Gastrocnemius medialis (tissue), 4 donors: ENCODE data around the gene DCN. TPM values are rescaled to one million over a fixed set of nuclear protein-coding genes. Genes with fewer than 3 reads are reported as not detected.

Source experiments
- ATAC-seq, 2 donors: fragments of 150-250 bp; one replicate each; pipeline ENCODE4 v1.9.1; 2016
- DNase-seq, 2 donors: peaks; one replicate each; pipeline ENCODE4 v3.0.0-alpha.2; 2019
- H3K27ac ChIP-seq, 4 donors: fragments of 200-600 bp; sonication (generic); 1 replicate in 1 of 4; 2 replicates in 3 of 4; pipeline ENCODE4 v1.5.1; 2016 to 2018; ENCODE audit warnings: mild to moderate bottlenecking in 2 of 4, moderate library complexity in 1 of 4
- H3K27me3 ChIP-seq, 3 donors: fragments of 200-600 bp; sonication (generic) in 2 of 3; 1 replicate in 1 of 3; 2 replicates in 2 of 3; pipeline versions ENCODE4 v1.5.1 to v1.6.0; 2016 to 2019; ENCODE audit warnings: mild to moderate bottlenecking in 1 of 3, moderate library complexity in 1 of 3
- H3K36me3 ChIP-seq, 2 donors: fragments of 200-600 bp; sonication (generic) in 1 of 2; one replicate each; pipeline ENCODE4 v1.5.1; 2017 to 2018
- H3K4me1 ChIP-seq, 2 donors: fragments of 200-600 bp; sonication (generic) in 1 of 2; one replicate each; pipeline ENCODE4 v1.5.1; 2016 to 2017; ENCODE audit warnings: mild to moderate bottlenecking in 2 of 2
- H3K4me3 ChIP-seq, 4 donors: fragments of 200-600 bp; sonication (generic) in 3 of 4; 1 replicate in 1 of 4; 2 replicates in 3 of 4; pipeline ENCODE4 v1.5.1; 2016 to 2019; ENCODE audit warnings: mild to moderate bottlenecking in 2 of 4
- H3K9me3 ChIP-seq, 3 donors: fragments of 200-600 bp; sonication (generic) in 2 of 3; 1 replicate in 1 of 3; 2 replicates in 2 of 3; pipeline ENCODE4 v1.5.1; 2016 to 2019
- POLR2A ChIP-seq, 2 donors: fragments of 450-650 bp; IDR thresholded peaks; one replicate each; pipeline ENCODE4 v1.6.1; 2017; ENCODE audit warnings: antibody characterized with exemption in 2 of 2, mild to moderate bottlenecking in 2 of 2, moderate library complexity in 2 of 2
- in situ Hi-C, 4 donors: fragments of 200-750 bp; cut with MboI; loops; one replicate each; pipeline versions ENCODE4 v1.15.0 to v1.8.0; 2017; ENCODE audit warnings: low sequenced_read_pairs in 4 of 4
- intact Hi-C: fragments of 100-400 bp; cut with DNase I; formaldehyde crosslinking; loops from one replicate; pipeline ENCODE4 v1.15.1; 2023; ENCODE audit warnings: low total_unique reads
- total RNA-seq, 4 donors: library from RNA; depleted of rRNA; stranded (reverse); fragments of >200 nt; gene quantifications; one replicate each; pipeline versions ENCODE4 v1.1.0 to v1.2.3, GENCODE V29; 2016
- TF ChIP-seq, protein P1 (sequence below), 5 experiments: fragments of 450-650 bp in 3 of 5; fragments of 200-600 bp in 2 of 5; sonication (generic) in 2 of 5; IDR thresholded peaks in 4 of 5; conservative IDR thresholded peaks in 1 of 5; 1 replicate in 4 of 5; 2 replicates in 1 of 5; pipeline ENCODE4 v1.5.1; 2016 to 2019; ENCODE audit warnings: antibody characterized with exemption in 5 of 5, mild to moderate bottlenecking in 3 of 5, moderate library complexity in 3 of 5

DCN gene
- total RNA-seq, 4 donors from 2014 or later = 346 to 674 (median 611) TPM

DNA sequence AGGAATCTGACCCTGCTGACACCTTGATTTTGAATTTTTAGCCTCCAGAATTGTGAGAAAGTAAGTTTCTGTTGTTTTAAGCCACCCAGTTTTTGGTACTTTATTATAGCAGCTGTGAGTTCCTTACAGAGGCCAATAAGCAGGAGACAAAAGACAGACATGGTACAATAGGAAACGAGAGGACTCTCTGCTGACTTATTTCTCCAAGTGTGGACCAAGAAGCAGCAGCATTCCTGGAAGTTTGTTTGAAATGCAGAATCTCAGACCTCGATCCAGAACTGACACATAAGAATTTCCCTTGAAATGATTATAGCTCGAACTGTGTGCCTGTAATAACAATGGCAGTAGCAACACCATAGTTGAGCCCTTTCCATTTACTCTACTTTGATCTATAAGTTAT, 39.4 kb downstream of the DCN start:
- H3K4me1 ChIP-seq = peaks cover 0 to 4% of the 10 kb centered on the region in 2 donors
- intact Hi-C loops = no loop called here
- in situ Hi-C loops = no loop called here
- TF ChIP-seq, protein P1, sequence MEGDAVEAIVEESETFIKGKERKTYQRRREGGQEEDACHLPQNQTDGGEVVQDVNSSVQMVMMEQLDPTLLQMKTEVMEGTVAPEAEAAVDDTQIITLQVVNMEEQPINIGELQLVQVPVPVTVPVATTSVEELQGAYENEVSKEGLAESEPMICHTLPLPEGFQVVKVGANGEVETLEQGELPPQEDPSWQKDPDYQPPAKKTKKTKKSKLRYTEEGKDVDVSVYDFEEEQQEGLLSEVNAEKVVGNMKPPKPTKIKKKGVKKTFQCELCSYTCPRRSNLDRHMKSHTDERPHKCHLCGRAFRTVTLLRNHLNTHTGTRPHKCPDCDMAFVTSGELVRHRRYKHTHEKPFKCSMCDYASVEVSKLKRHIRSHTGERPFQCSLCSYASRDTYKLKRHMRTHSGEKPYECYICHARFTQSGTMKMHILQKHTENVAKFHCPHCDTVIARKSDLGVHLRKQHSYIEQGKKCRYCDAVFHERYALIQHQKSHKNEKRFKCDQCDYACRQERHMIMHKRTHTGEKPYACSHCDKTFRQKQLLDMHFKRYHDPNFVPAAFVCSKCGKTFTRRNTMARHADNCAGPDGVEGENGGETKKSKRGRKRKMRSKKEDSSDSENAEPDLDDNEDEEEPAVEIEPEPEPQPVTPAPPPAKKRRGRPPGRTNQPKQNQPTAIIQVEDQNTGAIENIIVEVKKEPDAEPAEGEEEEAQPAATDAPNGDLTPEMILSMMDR (IDR thresholded peaks at IDR 0.05 in 4 of 5, conservative IDR thresholded peaks at IDR 0.05 in 1 of 5) = no peak
- no peak for TF ChIP-seq POLR2A (IDR thresholded peaks at IDR 0.05)
- no peak for ATAC-seq
- no peak for DNase-seq
- no peak overlapping the region for H3K4me3 ChIP-seq
- H3K9me3 ChIP-seq = no peaks in the 10 kb centered on the region
- H3K36me3 ChIP-seq = no peaks in the 10 kb centered on the region
- no peak overlapping the region for H3K27ac ChIP-seq
- H3K27me3 ChIP-seq = no peaks in the 10 kb centered on the region

DNA sequence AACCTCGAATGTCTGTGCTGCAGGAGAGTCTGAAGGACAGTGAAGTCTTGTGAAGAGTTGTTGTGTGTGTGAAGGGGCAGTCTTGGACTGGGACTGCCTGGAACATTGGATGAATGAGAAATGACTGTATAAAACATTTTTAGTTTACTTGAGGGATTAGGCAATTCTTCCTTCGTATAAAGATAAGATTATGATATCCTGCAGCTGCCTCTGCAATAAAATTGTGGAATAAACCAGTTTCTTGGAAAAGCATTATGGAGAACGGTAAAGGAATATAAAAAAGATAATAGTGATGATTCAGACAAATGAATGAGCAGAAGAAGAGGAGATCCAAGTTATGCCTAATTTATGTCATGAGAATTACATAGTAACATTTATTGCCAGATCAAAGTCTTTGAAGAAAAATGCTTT, 40.4 kb downstream of the DCN start:
- H3K36me3 ChIP-seq = no peaks in the 10 kb centered on the region
- ATAC-seq (no peak), DNase-seq (no peak)
- TF ChIP-seq, protein P1 (IDR thresholded peaks at IDR 0.05 in 4 of 5, conservative IDR thresholded peaks at IDR 0.05 in 1 of 5) = no peak
- TF ChIP-seq POLR2A (IDR thresholded peaks at IDR 0.05) = no peak
- intact Hi-C loops (no loop called here), in situ Hi-C loops (no loop called here)
- H3K9me3 ChIP-seq = no peaks in the 10 kb centered on the region
- H3K4me1 ChIP-seq = peaks cover 0 to 8% of the 10 kb centered on the region in 2 donors
- no peaks in the 10 kb centered on the region for H3K27me3 ChIP-seq
- H3K27ac ChIP-seq = no peak overlapping the region
- H3K4me3 ChIP-seq = no peak overlapping the region

DNA sequence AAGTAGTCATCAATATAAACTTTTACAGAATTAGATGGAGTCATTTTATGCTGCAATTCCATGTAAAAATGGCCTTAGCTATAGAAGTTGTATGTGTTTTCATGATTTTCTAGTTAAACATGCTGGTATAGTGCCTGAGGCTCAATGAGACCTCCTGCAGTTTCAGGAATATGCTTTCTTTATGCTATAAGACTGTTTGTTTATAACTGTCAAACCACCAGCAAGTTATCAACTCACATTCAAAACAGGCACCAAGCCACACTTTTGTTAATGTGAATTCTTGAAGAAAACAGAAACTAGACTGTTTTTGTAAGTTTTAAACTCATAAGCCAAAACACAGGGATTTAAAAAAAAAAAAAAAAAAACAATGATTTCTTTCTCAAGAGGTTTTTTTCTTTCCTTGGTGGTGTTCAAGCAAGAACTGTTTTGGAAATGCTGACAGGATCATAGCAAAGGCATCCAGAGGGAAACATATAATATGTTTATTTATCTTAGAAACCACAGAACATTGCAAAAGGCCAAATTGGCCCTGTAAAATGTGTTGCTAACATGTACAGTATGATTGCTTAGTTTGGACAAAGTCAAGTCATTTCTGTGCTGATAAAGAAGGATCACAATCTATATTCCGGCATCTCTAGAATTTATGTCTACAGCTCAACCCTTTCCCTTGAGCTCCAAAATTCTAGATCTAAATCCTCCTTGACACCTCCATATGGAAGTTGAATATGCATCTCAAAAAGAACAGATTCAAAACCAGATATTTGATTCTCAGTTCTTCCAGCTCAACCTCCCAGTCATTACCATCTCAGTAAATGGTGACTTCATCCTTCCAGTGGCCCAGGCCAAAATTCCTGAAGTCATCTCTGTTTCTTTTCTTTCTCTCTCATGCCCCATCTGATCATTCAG, 42.3 kb downstream of the DCN start:
- no peaks in the 10 kb centered on the region for H3K9me3 ChIP-seq
- peak overlapping the region in 1 of 4 donors; percentile 1 for H3K27ac ChIP-seq
- intact Hi-C loops = no loop called here
- ATAC-seq (peak; percentile 33 to 72), DNase-seq (peak in 1 of 2 donors; percentile 10)
- no peak overlapping the region for H3K4me3 ChIP-seq
- TF ChIP-seq, protein P1 (IDR thresholded peaks at IDR 0.05 in 4 of 5, conservative IDR thresholded peaks at IDR 0.05 in 1 of 5) = no peak
- no peak for TF ChIP-seq POLR2A (IDR thresholded peaks at IDR 0.05)
- H3K36me3 ChIP-seq = no peaks in the 10 kb centered on the region
- H3K27me3 ChIP-seq = no peaks in the 10 kb centered on the region
- peaks cover 0 to 8% of the 10 kb centered on the region in 2 donors for H3K4me1 ChIP-seq
- in situ Hi-C loops = no loop called here

DNA sequence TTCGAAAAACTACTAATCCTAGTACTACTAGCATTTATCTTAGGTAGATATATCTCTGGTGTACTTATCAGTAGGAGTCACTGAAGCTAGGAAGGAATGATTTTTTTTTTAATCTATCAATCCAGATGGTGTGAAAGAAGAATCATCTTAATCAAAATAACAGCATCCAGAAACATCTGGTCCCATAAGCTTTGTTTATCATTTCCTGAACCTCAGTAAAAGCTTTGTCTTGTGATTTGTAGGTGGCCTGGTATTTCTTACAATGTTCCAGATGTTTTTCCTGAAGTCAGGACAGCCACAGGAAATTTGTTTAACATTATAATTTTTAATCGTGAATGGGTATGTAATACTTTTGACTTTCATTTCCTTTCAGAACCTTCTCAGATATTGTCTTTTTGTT, 43.3 kb downstream of the DCN start:
- peak overlapping the region in 1 of 4 donors; percentile 27 for H3K27ac ChIP-seq
- H3K4me1 ChIP-seq = peaks cover 0 to 8% of the 10 kb centered on the region in 2 donors
- H3K4me3 ChIP-seq = no peak overlapping the region
- no peak for ATAC-seq
- no peak for DNase-seq
- in situ Hi-C loops (no loop called here), intact Hi-C loops (no loop called here)
- H3K27me3 ChIP-seq = no peaks in the 10 kb centered on the region
- H3K36me3 ChIP-seq = no peaks in the 10 kb centered on the region
- TF ChIP-seq, protein P1 (IDR thresholded peaks at IDR 0.05 in 4 of 5, conservative IDR thresholded peaks at IDR 0.05 in 1 of 5) = no peak
- no peak for TF ChIP-seq POLR2A (IDR thresholded peaks at IDR 0.05)
- H3K9me3 ChIP-seq = no peaks in the 10 kb centered on the region
